AG08396 (cell line): Measurements from ENCODE around the gene CD4.
A peak's percentile ranks its signal among the peaks of the same experiment; 100 is the strongest.

Experiments used
- DNase-seq: peaks from one replicate; pipeline ENCODE4 v3.0.0; 2012; ENCODE audit warnings: low spot score, mixed read lengths

Gene CD4

GRCh38 chr12:6765048-6765633, 24.2 kb upstream of the CD4 start:
- no peak for DNase-seq

GRCh38 chr12:6765634-6766581, 23.4 kb upstream of the CD4 start, which contains the start of gene PTMS:
PTMS (plus strand) TSS chr12:6766363; CDS start chr12:6766706, 343 bp downstream.
- DNase-seq: peak; percentile 87

GRCh38 chr12:6766651-6767349, 22.5 kb upstream of the CD4 start:
- DNase-seq: peak; percentile 88

GRCh38 chr12:6767353-6768319, 21.7 kb upstream of the CD4 start:
- DNase-seq: peak; percentile 49

- DNase-seq: no peak
Observed at GRCh38 chr12:6768437-6768914, 20.9 kb upstream of the CD4 start.

GRCh38 chr12:6768990-6769389, 20.3 kb upstream of the CD4 start:
- DNase-seq: peak; percentile 63

GRCh38 chr12:6769666-6770065, 19.7 kb upstream of the CD4 start:
- DNase-seq: no peak

- DNase-seq: no peak
Observed at GRCh38 chr12:6770094-6770493, 19.2 kb upstream of the CD4 start.

GRCh38 chr12:6770600-6770999, 18.7 kb upstream of the CD4 start:
- DNase-seq: no peak

- DNase-seq: no peak
Observed at GRCh38 chr12:6771091-6771495, 18.2 kb upstream of the CD4 start.

GRCh38 chr12:6771509-6772330, 17.6 kb upstream of the CD4 start:
- peak; percentile 27 for DNase-seq

- peak; percentile 26 for DNase-seq
Observed at GRCh38 chr12:6772331-6772695, 17.0 kb upstream of the CD4 start, which contains the start of gene LAG3. LAG3 (plus strand) TSS chr12:6772520; CDS start chr12:6772853, 333 bp downstream.

GRCh38 chr12:6772726-6773589, 16.4 kb upstream of the CD4 start:
- DNase-seq: no peak

GRCh38 chr12:6773590-6774351, 15.6 kb upstream of the CD4 start:
- DNase-seq: no peak

- no peak for DNase-seq
Observed at GRCh38 chr12:6774499-6775062, 14.7 kb upstream of the CD4 start.

- DNase-seq: no peak
Observed at GRCh38 chr12:6775185-6776174, 13.8 kb upstream of the CD4 start.

- no peak for DNase-seq
Observed at GRCh38 chr12:6777386-6777785, 11.9 kb upstream of the CD4 start.
